Measurements from ENCODE around the gene UGT2B17. TPM values are rescaled to one million over a fixed set of nuclear protein-coding genes. Genes with fewer than 3 reads are reported as not detected.
A peak's percentile ranks its signal among the peaks of the same experiment; 100 is the strongest.
"Not testable (repeated sequence)": the region's sequence is repeated elsewhere in the genome, so short reads cannot be mapped to it uniquely, and the experiment has no call there.

The UGT2B17 gene
- total and polyA plus RNA-seq, 2 of the 13 experiments (the other 11 are each of a cell fraction or from before 2014, with no cell fraction given): not detected

DNA sequence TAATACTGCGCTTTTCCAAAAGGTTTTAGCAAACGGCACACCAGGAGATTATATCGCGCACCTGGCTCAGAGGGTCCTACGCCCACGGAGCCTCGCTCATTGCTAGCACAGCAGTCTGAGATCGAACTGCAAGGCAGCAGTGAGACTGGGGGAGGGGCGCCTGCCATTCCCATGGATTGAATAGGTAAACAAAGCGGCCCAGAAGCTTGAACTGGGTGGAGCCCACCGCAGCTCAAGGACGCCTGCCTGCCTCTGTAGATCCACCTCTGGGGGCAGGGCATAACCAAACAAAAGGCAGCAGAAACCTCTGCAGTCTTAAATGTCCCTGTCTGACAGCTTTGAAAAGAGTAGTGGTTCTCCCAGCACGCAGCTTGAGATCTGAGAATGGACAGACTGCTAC is 33.4 kb downstream of the UGT2B17 start (continued):
- TF ChIP-seq, protein P1, sequence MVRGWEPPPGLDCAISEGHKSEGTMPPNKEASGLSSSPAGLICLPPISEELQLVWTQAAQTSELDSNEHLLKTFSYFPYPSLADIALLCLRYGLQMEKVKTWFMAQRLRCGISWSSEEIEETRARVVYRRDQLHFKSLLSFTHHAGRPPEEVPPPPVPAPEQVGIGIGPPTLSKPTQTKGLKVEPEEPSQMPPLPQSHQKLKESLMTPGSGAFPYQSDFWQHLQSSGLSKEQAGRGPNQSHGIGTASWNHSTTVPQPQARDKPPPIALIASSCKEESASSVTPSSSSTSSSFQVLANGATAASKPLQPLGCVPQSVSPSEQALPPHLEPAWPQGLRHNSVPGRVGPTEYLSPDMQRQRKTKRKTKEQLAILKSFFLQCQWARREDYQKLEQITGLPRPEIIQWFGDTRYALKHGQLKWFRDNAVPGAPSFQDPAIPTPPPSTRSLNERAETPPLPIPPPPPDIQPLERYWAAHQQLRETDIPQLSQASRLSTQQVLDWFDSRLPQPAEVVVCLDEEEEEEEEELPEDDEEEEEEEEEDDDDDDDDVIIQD (CRISPR knock-in tag; IDR thresholded peaks at IDR 0.05; ENCODE audit: low read depth): peak; percentile 78; the same call in 1 of the 2 replicates
- TF ChIP-seq ZMYM4 (CRISPR knock-in tag; IDR thresholded peaks at IDR 0.05) (peak; percentile 91), RARA (CRISPR knock-in tag; IDR thresholded peaks at IDR 0.05) (peak; percentile 10; the same call in 1 of the 2 replicates), FOXA1 (CRISPR knock-in tag; IDR thresholded peaks at IDR 0.05) (peak; percentile 34; the same call in 1 of the 2 replicates), FOXP1 (CRISPR knock-in tag; IDR thresholded peaks at IDR 0.05) (peak; percentile 23; the same call in 1 of the 2 replicates), SOX6 (CRISPR knock-in tag; IDR thresholded peaks at IDR 0.05) (peak; percentile 11; the same call in 1 of the 2 replicates), HNF4A (CRISPR knock-in tag; IDR thresholded peaks at IDR 0.05) (0 out of 2 replicates have a peak, but pooled peaks have one; percentile 10)
- not testable (repeated sequence) for TF ChIP-seq FOXA1, FOXP1, SOX6 (IDR thresholded peaks at IDR 0.05)
- TF ChIP-seq, protein P2, sequence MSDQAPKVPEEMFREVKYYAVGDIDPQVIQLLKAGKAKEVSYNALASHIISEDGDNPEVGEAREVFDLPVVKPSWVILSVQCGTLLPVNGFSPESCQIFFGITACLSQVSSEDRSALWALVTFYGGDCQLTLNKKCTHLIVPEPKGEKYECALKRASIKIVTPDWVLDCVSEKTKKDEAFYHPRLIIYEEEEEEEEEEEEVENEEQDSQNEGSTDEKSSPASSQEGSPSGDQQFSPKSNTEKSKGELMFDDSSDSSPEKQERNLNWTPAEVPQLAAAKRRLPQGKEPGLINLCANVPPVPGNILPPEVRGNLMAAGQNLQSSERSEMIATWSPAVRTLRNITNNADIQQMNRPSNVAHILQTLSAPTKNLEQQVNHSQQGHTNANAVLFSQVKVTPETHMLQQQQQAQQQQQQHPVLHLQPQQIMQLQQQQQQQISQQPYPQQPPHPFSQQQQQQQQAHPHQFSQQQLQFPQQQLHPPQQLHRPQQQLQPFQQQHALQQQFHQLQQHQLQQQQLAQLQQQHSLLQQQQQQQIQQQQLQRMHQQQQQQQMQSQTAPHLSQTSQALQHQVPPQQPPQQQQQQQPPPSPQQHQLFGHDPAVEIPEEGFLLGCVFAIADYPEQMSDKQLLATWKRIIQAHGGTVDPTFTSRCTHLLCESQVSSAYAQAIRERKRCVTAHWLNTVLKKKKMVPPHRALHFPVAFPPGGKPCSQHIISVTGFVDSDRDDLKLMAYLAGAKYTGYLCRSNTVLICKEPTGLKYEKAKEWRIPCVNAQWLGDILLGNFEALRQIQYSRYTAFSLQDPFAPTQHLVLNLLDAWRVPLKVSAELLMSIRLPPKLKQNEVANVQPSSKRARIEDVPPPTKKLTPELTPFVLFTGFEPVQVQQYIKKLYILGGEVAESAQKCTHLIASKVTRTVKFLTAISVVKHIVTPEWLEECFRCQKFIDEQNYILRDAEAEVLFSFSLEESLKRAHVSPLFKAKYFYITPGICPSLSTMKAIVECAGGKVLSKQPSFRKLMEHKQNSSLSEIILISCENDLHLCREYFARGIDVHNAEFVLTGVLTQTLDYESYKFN (CRISPR knock-in tag; conservative IDR thresholded peaks at IDR 0.05): peak; percentile 39; the same call in 1 of the 2 replicates

Data from HepG2 (cell line).